Osteocyte (in vitro differentiated cells): ENCODE measurements around the gene DPPA5. TPM values are rescaled to one million over a fixed set of nuclear protein-coding genes. Genes with fewer than 3 reads are reported as not detected.

ENCODE experiments used
- DNase-seq: peaks from one replicate; pipeline ENCODE4 v3.0.0; 2021; ENCODE audit warnings: mixed read lengths; ENCODE audit not compliant: unreplicated experiment; ENCODE audit errors: extremely low spot score
- H3K27ac Mint-ChIP-seq: one replicate; pipeline ENCODE4 v1.8.0; 2021; ENCODE audit warnings: mild to moderate bottlenecking, mixed read lengths; ENCODE audit not compliant: unreplicated experiment
- H3K27me3 Mint-ChIP-seq: one replicate; pipeline ENCODE4 v1.8.0; 2021; ENCODE audit warnings: mixed read lengths; ENCODE audit not compliant: unreplicated experiment
- H3K36me3 Mint-ChIP-seq: one replicate; pipeline ENCODE4 v1.8.0; 2021; ENCODE audit warnings: mixed read lengths; ENCODE audit not compliant: unreplicated experiment
- H3K4me1 Mint-ChIP-seq: one replicate; pipeline ENCODE4 v1.8.0; 2021; ENCODE audit warnings: mixed read lengths; ENCODE audit not compliant: unreplicated experiment
- H3K4me3 Mint-ChIP-seq: one replicate; pipeline ENCODE4 v1.8.0; 2021; ENCODE audit warnings: mild to moderate bottlenecking, moderate library complexity, mixed read lengths; ENCODE audit not compliant: unreplicated experiment
- H3K9me3 Mint-ChIP-seq: one replicate; pipeline ENCODE4 v1.8.0; 2021; ENCODE audit warnings: mixed read lengths; ENCODE audit not compliant: unreplicated experiment
- total RNA-seq: library from RNA; stranded (reverse); gene quantifications from 2 replicates; pipeline ENCODE4 v1.2.1, GENCODE V29; 2021
- TF ChIP-seq, protein P1 (sequence below): fragments of 200-600 bp; sonication (generic); IDR thresholded peaks from 2 replicates; pipeline ENCODE4 v1.5.0; 2021; ENCODE audit warnings: antibody characterized with exemption, mild to moderate bottlenecking, moderate library complexity

The DPPA5 gene
- total RNA-seq, 1 donor from 2014 or later, result not detected

- no peaks in the 10 kb centered on the region for H3K36me3 Mint-ChIP-seq
- H3K4me1 Mint-ChIP-seq, result no peaks in the 10 kb centered on the region
These were observed 10.5 kb upstream of the DPPA5 start for GRCh38 chr6:73364549-73364948.

DNA sequence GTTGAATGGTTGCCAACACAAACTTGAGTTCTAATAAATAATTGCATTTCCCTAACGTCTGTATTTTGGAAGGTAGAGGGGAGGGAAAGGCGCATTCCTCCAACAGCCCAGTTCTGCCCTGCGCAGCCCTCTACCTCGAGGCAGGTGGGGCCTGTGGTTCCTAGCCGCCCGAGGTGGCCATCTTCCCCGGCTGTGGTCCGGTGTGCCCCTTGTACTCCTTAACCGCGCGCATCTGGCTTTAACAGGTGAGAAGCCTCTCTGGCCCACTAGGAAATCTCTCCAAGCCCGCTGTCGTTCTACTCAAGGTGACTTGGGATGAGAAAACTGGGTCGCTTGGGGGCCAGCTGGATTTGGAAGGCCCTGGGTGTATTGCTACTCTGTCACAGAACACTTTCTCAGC, 10.0 kb upstream of the DPPA5 start:
- TF ChIP-seq, protein P1, sequence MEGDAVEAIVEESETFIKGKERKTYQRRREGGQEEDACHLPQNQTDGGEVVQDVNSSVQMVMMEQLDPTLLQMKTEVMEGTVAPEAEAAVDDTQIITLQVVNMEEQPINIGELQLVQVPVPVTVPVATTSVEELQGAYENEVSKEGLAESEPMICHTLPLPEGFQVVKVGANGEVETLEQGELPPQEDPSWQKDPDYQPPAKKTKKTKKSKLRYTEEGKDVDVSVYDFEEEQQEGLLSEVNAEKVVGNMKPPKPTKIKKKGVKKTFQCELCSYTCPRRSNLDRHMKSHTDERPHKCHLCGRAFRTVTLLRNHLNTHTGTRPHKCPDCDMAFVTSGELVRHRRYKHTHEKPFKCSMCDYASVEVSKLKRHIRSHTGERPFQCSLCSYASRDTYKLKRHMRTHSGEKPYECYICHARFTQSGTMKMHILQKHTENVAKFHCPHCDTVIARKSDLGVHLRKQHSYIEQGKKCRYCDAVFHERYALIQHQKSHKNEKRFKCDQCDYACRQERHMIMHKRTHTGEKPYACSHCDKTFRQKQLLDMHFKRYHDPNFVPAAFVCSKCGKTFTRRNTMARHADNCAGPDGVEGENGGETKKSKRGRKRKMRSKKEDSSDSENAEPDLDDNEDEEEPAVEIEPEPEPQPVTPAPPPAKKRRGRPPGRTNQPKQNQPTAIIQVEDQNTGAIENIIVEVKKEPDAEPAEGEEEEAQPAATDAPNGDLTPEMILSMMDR, result no peak
- H3K9me3 Mint-ChIP-seq, result no peaks in the 10 kb centered on the region
- no peak overlapping the region for H3K4me3 Mint-ChIP-seq
- DNase-seq, result no peak
- no peaks in the 10 kb centered on the region for H3K36me3 Mint-ChIP-seq
- no peaks in the 10 kb centered on the region for H3K4me1 Mint-ChIP-seq
- peaks cover 10% of the 10 kb centered on the region for H3K27me3 Mint-ChIP-seq
- H3K27ac Mint-ChIP-seq, result no peak overlapping the region

More at GRCh38 chr6:73364549-73364948, 10.5 kb upstream of the DPPA5 start:
- Mint-ChIP-seq H3K27me3 (peaks cover 10% of the 10 kb centered on the region), H3K4me3 (no peak overlapping the region), H3K9me3 (no peaks in the 10 kb centered on the region), H3K27ac (no peak overlapping the region)
- TF ChIP-seq, protein P1, result no peak
- DNase-seq, result no peak

DNA sequence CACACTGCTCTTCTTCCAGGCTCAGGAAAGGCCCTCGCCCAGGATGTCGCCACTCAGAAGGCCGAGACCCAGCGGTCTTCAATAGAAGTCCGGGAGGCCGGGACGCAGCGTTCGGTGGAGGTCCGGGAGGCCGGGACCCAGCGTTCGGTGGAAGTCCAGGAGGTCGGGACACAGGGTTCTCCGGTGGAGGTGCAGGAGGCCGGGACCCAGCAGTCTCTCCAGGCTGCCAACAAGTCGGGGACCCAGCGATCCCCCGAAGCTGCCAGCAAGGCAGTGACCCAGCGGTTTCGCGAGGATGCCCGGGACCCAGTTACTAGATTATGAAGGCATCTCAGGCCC, 9.4 kb upstream of the DPPA5 start:
- no peak for DNase-seq
- H3K4me1 Mint-ChIP-seq, result no peaks in the 10 kb centered on the region
- H3K27ac Mint-ChIP-seq, result no peak overlapping the region
- H3K27me3 Mint-ChIP-seq, result peaks cover 9% of the 10 kb centered on the region
- TF ChIP-seq, protein P1, result no peak
- H3K9me3 Mint-ChIP-seq, result no peaks in the 10 kb centered on the region
- no peaks in the 10 kb centered on the region for H3K36me3 Mint-ChIP-seq
- no peak overlapping the region for H3K4me3 Mint-ChIP-seq

GRCh38 chr6:73362869-73363536, 8.9 kb upstream of the DPPA5 start:
- no peak for DNase-seq
- no peaks in the 10 kb centered on the region for H3K36me3 Mint-ChIP-seq
- TF ChIP-seq, protein P1, result no peak
- H3K9me3 Mint-ChIP-seq, result no peaks in the 10 kb centered on the region
- H3K4me1 Mint-ChIP-seq, result no peaks in the 10 kb centered on the region
- H3K27ac Mint-ChIP-seq, result no peak overlapping the region
- H3K4me3 Mint-ChIP-seq, result no peak overlapping the region
- peaks cover 4% of the 10 kb centered on the region for H3K27me3 Mint-ChIP-seq

DNA sequence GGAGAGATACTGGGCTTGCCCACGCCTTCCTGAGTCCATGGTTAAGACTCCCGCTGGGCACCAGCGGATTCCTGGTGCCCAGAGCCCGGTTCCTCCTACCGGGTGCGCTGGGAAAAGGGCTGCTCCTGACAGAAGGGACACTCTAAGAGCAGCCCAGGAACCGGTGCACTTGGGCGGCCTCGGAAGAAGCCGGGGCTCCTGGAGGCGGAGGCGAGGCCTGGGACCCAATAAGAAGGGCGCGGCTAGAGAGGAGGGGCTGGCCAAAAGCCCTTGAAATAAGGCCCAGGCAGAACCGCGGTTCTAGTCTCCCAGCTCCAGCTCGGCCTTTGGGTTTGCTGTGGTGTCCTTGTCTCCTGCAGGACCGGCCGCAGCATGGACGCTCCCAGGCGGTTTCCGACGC, 8.3 kb upstream of the DPPA5 start, which contains the start of gene KHDC3L:
Gene KHDC3L, plus strand, starts transcription at position 301 of the 400 bp plus-strand sequence. Its CDS starts 72 bp downstream, at position 373.
- Mint-ChIP-seq H3K4me1 (no peaks in the 10 kb centered on the region), H3K36me3 (no peaks in the 10 kb centered on the region), H3K4me3 (no peak within 1 kb of the TSS), H3K27ac (no peak within 1 kb of the TSS), H3K9me3 (no peaks in the 10 kb centered on the region), H3K27me3 (peaks cover 3% of the 10 kb centered on the region)
- DNase-seq, result no peak
- TF ChIP-seq, protein P1, result no peak
